Smooth muscle cell (in vitro differentiated cells): ENCODE results near the gene TTC28. TPM values are rescaled to one million over a fixed set of nuclear protein-coding genes. Genes with fewer than 3 reads are reported as not detected.
"Not testable (repeated sequence)": the region's sequence is repeated elsewhere in the genome, so short reads cannot be mapped to it uniquely, and the experiment has no call there.

Experiments
- DNase-seq: peaks from one replicate; lab custom pipeline; 2025; ENCODE audit not compliant: unreplicated experiment; lab: John Stamatoyannopoulos, UW
- H2AFZ ChIP-seq: fragments of 200-600 bp; sonication (generic); 2 replicates; pipeline ENCODE4 v1.6.0; 2016; ENCODE audit warnings: antibody characterized with exemption, low read depth, mild to moderate bottlenecking
- H3F3A ChIP-seq: fragments of 200-600 bp; sonication (generic); 2 replicates; pipeline ENCODE4 v1.6.0; 2017; ENCODE audit warnings: antibody characterized with exemption, low read depth
- H3K27ac ChIP-seq: fragments of 200-600 bp; sonication (generic); 2 replicates; pipeline ENCODE4 v1.5.1; 2016; ENCODE audit warnings: low read depth, mild to moderate bottlenecking
- H3K27me3 ChIP-seq: fragments of 200-600 bp; sonication (generic); 2 replicates; pipeline ENCODE4 v1.6.1; 2016; ENCODE audit warnings: low read depth, mild to moderate bottlenecking
- H3K36me3 ChIP-seq: fragments of 200-600 bp; sonication (generic); 2 replicates; pipeline ENCODE4 v1.5.1; 2016; ENCODE audit warnings: low read depth
- H3K4me1 ChIP-seq: fragments of 200-600 bp; sonication (generic); 2 replicates; pipeline ENCODE4 v1.5.1; 2016; ENCODE audit warnings: low read depth
- H3K4me2 ChIP-seq: fragments of 200-600 bp; sonication (generic); 2 replicates; pipeline ENCODE4 v1.6.0; 2016; ENCODE audit warnings: mild to moderate bottlenecking
- H3K4me3 ChIP-seq: fragments of 200-600 bp; sonication (generic); 2 replicates; pipeline ENCODE4 v1.5.1; 2016; ENCODE audit warnings: mild to moderate bottlenecking
- H3K79me2 ChIP-seq: fragments of 200-600 bp; sonication (generic); 2 replicates; pipeline ENCODE4 v1.6.0; 2016; ENCODE audit warnings: low read depth, mild to moderate bottlenecking
- H3K9ac ChIP-seq: fragments of 200-600 bp; sonication (generic); 2 replicates; pipeline ENCODE4 v1.6.0; 2016; ENCODE audit warnings: low read depth
- H3K9me3 ChIP-seq: fragments of 200-600 bp; sonication (generic); replicated peaks from 2 replicates; pipeline ENCODE4 v1.5.1; 2016; ENCODE audit warnings: low read depth
- H4K20me1 ChIP-seq: fragments of 200-600 bp; sonication (generic); 2 replicates; pipeline ENCODE4 v1.6.0; 2016; ENCODE audit warnings: low read depth
- CTCF ChIP-seq: fragments of 200-600 bp; sonication (generic); IDR thresholded peaks from 2 replicates; pipeline ENCODE4 v1.5.1; 2017; ENCODE audit warnings: borderline replicate concordance, mild to moderate bottlenecking, antibody characterized with exemption; ENCODE audit not compliant: insufficient read depth, poor library complexity, severe bottlenecking
- WGBS: methylation state at CpG from one replicate; pipeline ENCODE4 v1.1.7; 2016; ENCODE audit warnings: low lambda C conversion rate; 5-methylcytosine and 5-hydroxymethylcytosine counted together
- polyA plus RNA-seq: library from polyadenylated mRNA; unstranded; fragments of >200 nt; fragmentation: Nextera tagmentation; extraction: Ambion mirVana; gene quantifications from 2 replicates; pipeline ENCODE4 v1.2.1, GENCODE V29; 2016
- total RNA-seq: library from RNA; depleted of rRNA; stranded (reverse); fragments of >200 nt; gene quantifications from 2 replicates; pipeline ENCODE4 v1.2.3, GENCODE V29; 2014

The TTC28 gene
- total and polyA plus RNA-seq, 2 experiments from 2014 or later: 6.3 to 17.9 TPM

- no peak for DNase-seq
- H3K4me3 ChIP-seq: no peak overlapping the region
- TF ChIP-seq CTCF: no peak
- H3K4me1 ChIP-seq: no peaks in the 10 kb centered on the region
- 97% methylated on average over 4 of the region's 4 CpGs for WGBS
- no peak overlapping the region for H2AFZ ChIP-seq
- H3F3A ChIP-seq: no peaks in the 10 kb centered on the region
- H3K9me3 ChIP-seq: no peaks in the 10 kb centered on the region
- H4K20me1 ChIP-seq: no peaks in the 10 kb centered on the region
- H3K4me2 ChIP-seq: no peak overlapping the region
- no peak overlapping the region for H3K27ac ChIP-seq
- H3K9ac ChIP-seq: no peak overlapping the region
- no peaks in the 10 kb centered on the region for H3K79me2 ChIP-seq
- H3K27me3 ChIP-seq: no peaks in the 10 kb centered on the region
- H3K36me3 ChIP-seq: no peaks in the 10 kb centered on the region
Measured at GRCh38 chr22:28574159-28574788, 105.4 kb downstream of the TTC28 start.

- Histone ChIP-seq H3K4me3 (no peak overlapping the region), H3K9me3 (no peaks in the 10 kb centered on the region), H3K27ac (no peak overlapping the region), H3K79me2 (no peaks in the 10 kb centered on the region), H3F3A (no peaks in the 10 kb centered on the region), H3K4me1 (no peaks in the 10 kb centered on the region), H4K20me1 (no peaks in the 10 kb centered on the region), H3K4me2 (no peak overlapping the region), H3K36me3 (no peaks in the 10 kb centered on the region), H2AFZ (no peak overlapping the region), H3K27me3 (no peaks in the 10 kb centered on the region), H3K9ac (no peak overlapping the region)
- WGBS: 89% methylated on average over 3 of the region's 3 CpGs
- no peak for TF ChIP-seq CTCF
- DNase-seq: no peak
Measured at GRCh38 chr22:28570696-28571373, 108.8 kb downstream of the TTC28 start.

GRCh38 chr22:28568974-28569373 is 110.7 kb downstream of the TTC28 start:
- not testable (repeated sequence) for H3K4me2 ChIP-seq, H3F3A ChIP-seq, H3K4me3 ChIP-seq, H3K27me3 ChIP-seq, H2AFZ ChIP-seq, H4K20me1 ChIP-seq, H3K79me2 ChIP-seq, H3K9me3 ChIP-seq, H3K4me1 ChIP-seq, DNase-seq, H3K27ac ChIP-seq, H3K36me3 ChIP-seq, H3K9ac ChIP-seq
- 98% methylated on average over 3 of the region's 3 CpGs for WGBS

- H3K9ac ChIP-seq: no peak overlapping the region
- H3K4me2 ChIP-seq: no peak overlapping the region
- H3K4me1 ChIP-seq: no peaks in the 10 kb centered on the region
- H3K9me3 ChIP-seq: no peaks in the 10 kb centered on the region
- no peaks in the 10 kb centered on the region for H3K79me2 ChIP-seq
- H3K27me3 ChIP-seq: no peaks in the 10 kb centered on the region
- no peak overlapping the region for H2AFZ ChIP-seq
- no peak for TF ChIP-seq CTCF
- H3K27ac ChIP-seq: no peak overlapping the region
- DNase-seq: no peak
- no peaks in the 10 kb centered on the region for H4K20me1 ChIP-seq
- H3K4me3 ChIP-seq: no peak overlapping the region
- H3K36me3 ChIP-seq: no peaks in the 10 kb centered on the region
- H3F3A ChIP-seq: no peaks in the 10 kb centered on the region
Measured at GRCh38 chr22:28568099-28568498, 111.5 kb downstream of the TTC28 start.

- not testable (repeated sequence) for H3K27me3 ChIP-seq, H3K4me2 ChIP-seq, H3K9me3 ChIP-seq, H3F3A ChIP-seq, H3K4me1 ChIP-seq, H3K27ac ChIP-seq, H4K20me1 ChIP-seq, H3K9ac ChIP-seq, H2AFZ ChIP-seq, H3K36me3 ChIP-seq, DNase-seq, H3K79me2 ChIP-seq, H3K4me3 ChIP-seq
- WGBS: 97% methylated on average over 12 of the region's 12 CpGs
Measured at GRCh38 chr22:28566920-28567499, 112.6 kb downstream of the TTC28 start.
